ENCODE results near the gene KIN.
"Not testable (repeated sequence)": the region's sequence is repeated elsewhere in the genome, so short reads cannot be mapped to it uniquely, and the experiment has no call there.

The KIN gene, protein sequence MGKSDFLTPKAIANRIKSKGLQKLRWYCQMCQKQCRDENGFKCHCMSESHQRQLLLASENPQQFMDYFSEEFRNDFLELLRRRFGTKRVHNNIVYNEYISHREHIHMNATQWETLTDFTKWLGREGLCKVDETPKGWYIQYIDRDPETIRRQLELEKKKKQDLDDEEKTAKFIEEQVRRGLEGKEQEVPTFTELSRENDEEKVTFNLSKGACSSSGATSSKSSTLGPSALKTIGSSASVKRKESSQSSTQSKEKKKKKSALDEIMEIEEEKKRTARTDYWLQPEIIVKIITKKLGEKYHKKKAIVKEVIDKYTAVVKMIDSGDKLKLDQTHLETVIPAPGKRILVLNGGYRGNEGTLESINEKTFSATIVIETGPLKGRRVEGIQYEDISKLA

DNA sequence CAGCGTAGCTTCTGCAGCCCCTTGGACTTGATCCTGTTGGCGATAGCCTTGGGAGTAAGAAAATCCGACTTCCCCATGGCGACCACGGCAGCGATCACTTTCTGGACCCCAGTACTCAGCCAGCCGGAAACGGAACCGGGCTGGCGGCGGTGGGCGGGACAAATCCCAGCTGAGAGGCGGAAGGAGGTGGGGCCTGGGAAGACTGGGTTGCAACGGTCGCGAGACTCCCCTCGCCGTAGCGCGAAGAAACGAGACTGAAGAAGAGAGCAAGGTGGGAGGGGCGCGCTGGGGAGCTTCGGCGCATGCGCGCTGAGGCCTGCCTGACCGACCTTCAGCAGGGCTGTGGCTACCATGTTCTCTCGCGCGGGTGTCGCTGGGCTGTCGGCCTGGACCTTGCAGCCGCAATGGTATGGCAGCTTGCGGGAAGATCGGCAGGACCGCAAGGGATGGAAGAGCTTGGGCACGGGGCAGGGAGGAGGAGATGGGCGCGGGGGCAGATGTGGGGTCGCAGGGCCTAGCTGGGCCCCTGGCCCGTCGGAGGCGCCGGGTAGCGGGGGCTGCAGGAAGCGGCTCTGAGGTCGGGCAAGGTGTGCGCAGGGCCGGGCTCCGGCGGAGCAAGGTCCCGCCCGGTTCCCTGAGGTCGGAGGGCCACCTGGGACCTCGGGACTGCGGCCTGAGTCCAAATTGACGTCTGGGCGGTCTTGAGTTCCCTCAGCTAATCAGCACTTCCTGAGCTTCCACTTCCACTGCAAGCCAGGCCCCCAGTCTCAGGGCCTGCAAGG lies at the start of gene KIN, which contains the start of gene ATP5F1C:
KIN (minus strand) TSS at position 137 of the 782 bp plus-strand sequence; CDS start at position 77, 60 bp downstream.
ATP5F1C (plus strand) TSS at position 321 of the 782 bp plus-strand sequence; CDS start at position 352, 31 bp downstream.
- peak; percentile 97 for DNase-seq (ENCODE audit: low read depth)

DNA sequence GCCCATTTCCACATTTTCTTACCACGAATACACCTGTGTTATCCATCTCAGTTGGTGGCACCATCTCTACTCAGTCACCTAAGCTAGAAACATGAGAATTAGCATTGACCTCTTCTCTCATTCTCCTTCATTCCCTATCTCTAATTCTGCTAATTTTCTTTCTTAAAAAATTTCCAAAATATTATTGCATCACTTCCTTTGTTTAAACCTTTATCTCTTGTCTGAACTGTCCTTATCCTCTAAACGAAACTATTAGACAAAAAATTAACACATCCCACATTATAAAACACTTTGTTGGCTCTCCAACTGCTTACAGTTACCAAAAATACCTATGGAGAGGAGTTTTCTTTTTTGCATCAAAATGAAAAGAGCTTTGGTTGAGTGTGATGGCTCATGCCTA lies 48.8 kb upstream of the KIN start:
- DNase-seq (ENCODE audit: low read depth), result no peak

DNA sequence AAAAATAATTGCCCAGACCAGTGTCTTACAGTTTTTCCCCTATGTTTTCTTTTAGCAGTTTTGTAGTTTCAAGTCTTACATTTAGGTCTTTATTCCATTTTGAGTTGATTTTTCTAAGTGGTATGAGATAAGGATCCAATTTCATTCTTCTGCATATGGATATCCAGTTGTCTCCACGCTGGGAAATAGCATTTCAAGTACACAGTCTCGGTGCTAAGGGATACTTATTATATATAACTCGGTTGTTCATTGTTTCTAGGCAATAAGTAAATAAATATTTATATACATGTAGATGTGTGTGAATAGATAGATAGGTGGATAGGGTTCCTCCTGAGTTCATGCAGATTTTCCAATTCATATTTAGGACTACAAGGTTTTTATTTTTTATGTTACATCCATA lies 46.5 kb upstream of the KIN start:
- no peak for DNase-seq (ENCODE audit: low read depth)

DNA sequence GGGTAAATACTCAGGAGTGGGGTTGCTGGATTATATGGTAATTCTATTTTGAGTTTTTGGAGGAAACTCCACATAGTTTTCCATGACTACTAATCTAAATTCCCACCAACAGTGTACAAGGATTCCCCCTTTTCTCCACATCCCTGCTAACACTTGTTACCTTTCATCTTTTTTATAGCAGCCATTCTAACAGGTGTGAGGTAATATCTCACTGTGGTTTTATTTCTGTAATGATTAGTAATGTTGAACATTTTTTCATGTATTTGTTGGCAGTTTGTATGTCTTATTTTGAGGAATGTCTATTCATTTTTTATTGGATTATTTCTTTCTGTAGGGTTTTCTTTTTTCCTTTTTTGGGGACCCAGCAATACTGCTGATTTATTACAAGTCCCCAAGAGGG lies 45.4 kb upstream of the KIN start:
- DNase-seq (ENCODE audit: low read depth), result no peak

DNA sequence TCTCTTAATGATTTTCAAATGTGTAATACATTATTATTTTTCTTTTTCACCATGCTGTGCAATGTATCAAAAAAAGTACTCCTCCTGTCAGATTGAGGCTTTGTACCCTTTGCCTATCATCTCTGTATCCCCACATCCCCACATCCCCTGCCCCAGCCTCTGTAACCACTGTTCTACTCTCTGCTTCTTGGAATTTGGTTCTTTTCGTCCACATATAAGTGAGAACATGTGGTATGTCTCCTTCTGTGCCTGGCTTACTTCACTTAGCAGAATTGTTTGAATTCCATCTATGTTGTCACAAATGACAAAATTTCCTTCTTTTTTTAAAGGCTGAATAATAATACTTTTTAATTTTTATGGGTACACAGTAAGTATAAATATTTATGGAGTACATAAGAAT lies 44.3 kb upstream of the KIN start:
- DNase-seq (ENCODE audit: low read depth), result no peak

DNA sequence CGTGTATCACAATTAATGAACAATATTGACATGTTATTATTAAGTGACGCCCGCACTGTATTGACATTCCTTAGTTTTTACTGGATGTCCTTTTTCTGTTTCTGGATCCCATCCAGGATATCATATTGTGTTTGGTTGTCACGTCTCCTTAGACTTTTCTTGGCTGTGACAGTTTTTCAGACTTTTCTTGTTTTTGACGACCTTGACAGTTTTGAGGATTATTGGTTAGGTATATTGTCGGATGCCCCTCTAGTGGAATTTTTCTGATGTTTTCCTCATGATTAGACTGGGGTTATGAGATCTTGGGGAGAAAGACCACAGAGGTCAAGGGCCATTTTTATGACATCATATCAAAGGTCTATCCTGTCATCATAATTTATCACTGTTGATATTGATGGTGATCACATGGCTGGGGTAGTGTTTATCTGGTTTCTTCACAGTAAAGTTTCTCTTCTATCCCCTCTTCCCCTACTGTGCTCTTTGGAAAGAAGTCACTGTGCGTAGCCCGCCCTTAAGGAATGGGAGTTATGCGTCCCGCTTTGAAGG lies 41.6 kb upstream of the KIN start:
- DNase-seq (ENCODE audit: low read depth), result no peak

DNA sequence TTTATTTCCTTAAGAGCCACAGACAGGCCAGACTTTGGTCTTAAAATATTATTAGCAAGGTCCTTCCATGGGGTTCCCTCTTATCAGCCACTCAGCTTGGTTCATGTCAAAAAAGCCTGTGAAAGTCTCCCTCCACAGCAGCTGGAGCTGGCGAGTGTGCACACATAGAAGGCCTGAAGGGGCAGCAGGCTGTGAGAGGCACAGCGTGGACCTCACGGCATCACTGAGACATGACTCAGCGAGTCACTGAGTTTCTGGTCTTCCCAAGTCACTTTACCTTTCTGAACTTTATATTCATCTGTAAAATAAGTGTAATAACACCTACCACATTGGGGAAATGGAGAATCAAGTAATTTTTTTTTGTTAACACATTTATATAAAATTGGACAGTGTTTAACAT lies 39.2 kb upstream of the KIN start:
- no peak for DNase-seq (ENCODE audit: low read depth)

DNA sequence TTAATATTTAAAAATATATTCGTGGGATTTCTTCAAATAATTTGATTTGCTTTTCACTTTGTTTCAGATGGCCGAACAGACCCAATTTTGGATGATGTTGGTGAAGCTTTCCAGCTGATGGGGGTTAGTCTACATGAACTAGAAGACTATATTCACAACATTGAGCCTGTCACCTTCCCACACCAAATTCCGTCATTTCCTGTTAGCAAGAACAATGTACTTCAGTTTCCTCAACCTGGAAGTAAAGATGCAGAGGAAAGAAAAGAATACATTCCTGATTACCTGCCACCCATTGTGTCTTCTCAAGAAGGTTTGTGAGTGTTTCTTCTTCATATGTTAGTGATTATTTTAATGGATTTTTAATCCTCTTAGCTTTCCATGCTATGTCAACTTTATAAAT lies 36.5 kb upstream of the KIN start:
- no peak for DNase-seq (ENCODE audit: low read depth)

DNA sequence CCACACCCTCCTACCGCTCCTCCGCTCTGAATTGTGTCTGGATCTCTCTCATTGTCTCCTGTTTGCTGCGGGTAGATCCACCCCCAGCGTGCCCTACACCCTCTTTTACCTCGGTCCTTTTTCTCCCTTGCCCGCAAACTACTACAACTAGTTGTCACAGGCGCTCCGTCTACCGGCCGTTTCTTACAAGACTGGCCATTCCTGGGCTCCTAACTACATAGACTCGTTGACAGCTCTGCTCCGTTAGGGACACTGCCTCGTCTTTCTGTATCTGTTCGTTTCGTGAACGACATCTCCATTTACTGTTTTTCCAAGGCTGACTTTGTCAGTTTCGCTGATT lies 31.3 kb upstream of the KIN start:
- DNase-seq (ENCODE audit: low read depth), result peak; percentile 20

DNA sequence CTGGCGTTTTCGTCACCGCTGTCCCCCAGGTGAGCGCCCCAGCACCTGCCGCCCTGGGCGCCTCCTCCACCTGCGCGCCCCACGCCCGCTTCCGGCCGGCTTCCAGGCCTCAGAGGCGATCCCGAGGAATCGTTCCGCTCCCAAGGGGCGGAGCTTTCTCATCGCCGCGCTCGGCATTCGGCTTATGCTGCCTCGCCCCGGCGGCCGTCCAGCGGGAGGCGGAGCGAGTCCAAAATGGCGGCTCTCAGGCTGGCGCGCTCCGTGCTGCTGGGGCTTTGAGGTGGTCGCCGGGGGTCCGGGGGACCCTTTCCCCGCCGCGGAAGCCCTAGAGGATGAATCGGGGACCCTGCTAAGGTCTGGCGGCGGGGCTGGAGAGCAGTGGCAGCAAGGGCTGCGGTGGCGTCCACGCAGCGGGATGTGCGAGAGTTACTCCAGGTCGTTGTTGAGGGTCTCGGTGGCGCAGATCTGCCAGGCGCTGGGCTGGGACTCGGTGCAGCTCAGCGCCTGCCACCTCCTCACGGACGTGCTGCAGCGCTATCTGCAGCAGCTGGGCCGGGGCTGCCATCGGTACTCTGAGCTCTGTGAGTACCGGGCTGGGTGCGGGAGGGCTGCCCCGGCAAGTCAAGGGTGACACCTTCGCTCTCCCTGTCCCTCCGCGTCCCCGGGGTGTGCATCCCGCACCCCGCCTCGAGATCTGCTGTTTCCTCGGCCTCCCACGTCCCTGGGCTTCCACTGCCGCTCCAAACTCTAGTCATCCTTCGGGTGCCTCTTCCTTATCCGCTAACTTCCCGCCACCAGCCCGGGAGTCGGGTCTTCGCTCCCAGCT lies 30.7 kb upstream of the KIN start, which contains the start of gene TAF3:
TAF3 (plus strand) TSS at position 211 of the 826 bp plus-strand sequence; CDS start at position 416, 205 bp downstream.
- DNase-seq (ENCODE audit: low read depth), result peak; percentile 92

DNA sequence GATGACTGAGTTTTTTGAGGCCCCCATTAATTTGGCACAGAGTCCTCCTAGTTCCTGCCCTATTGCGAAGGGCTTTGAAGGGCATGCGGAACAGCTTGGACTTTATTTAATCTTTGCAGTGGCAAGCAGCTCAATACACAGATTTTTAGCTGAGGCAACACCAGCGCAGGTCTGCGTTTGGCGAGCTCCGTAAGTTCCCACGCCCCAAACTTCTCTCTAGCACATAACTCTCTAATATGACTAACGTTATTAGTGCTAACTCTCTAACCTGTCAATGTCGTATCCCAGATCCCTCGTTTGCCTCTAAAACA lies 30.1 kb upstream of the KIN start:
- DNase-seq (ENCODE audit: low read depth), result no peak

DNA sequence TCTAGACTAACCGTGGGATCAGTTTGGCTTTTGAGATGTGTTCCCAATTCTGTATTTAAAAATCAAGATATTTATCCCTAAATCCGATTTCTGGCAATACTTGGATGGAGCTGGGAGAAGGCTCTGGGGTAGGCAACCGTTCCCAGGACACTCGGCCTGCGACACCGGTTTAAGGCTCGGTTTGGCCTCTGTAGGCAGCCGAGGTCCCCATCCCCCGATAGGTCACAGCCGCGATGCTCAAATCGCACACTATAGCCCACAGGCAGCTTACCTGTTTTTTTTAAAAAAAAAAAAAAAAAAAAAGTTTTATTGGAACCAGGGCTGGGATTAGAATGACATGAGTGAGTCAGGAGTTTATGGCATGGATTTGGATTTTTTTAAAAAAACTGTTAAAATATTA lies 29.8 kb upstream of the KIN start:
- no peak for DNase-seq (ENCODE audit: low read depth)

DNA sequence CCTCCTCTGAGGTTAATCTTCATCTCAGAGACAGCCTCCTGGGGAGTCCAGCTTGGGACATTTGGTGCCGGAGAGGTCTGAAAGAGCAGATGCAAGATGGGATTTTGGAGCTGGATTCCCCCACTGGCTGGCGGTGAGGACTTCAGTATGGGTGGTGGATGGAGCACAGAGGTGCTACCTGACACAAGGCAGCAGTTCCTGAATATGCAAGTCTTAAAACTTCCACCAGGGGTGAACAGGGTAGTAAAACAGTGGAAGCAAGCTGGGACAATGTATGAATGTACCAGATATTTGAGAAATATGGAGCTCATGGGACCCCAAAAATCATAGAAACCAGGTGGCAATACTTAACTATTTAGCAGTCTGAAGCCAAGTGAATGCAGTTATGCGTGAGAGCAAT lies 25.7 kb upstream of the KIN start:
- no peak for DNase-seq (ENCODE audit: low read depth)

DNA sequence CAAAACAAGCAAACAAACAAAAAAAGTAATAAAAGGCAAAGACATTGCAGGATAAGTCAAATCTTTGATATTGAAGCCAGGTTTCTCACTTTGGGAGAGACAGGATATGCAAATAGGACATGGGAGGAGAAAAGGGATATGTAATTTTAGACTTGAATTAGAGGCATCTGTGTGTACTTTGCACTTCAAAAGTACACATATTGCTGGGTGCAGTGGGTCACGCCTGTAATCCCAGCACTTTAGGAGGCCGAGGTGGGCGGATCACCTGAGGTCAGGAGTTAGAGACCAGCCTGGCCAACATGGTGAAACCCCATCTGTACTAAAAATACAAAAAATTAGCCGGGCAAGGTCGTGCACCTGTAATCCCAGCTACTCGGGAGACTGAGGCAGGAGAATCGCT lies 23.9 kb upstream of the KIN start:
- not testable (repeated sequence) for DNase-seq (ENCODE audit: low read depth)

DNA sequence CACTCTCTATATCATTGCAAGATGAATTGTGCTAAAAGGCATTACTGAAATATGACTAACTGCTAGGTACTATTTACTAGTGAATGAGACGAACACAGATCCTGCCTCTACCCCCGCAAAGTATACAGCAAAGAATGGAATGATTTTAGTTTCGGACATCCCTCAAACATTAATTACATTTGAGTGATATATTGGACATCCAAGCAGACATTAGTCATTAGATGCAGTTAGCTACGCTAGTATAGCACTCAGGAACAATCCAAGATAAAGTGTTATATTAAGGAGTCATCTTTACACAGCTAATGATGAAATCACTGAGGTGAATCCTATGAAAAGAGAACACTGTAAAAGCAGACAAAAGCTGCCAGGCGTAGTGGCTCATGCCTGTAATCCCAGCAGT lies 23.2 kb upstream of the KIN start:
- DNase-seq (ENCODE audit: low read depth), result no peak

DNA sequence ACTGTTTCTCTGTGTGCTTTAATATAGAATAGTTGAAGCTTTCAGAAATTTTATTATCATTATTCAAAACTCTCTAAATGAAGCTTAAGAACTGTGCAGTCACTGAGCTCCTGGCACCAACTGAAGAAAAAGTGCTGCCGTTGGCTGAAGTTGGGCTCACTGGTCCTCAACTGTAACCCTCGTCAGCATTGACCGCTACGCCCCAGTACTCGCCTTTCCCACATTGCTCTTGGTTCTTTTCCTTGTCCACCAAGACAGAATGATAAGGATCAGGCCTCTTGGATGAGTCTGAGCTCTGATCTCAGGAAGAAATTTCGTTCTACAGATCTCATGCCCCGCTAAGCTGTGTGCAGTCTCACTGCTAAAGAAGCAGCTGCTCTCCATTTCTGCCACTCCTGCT lies 22.6 kb upstream of the KIN start:
- no peak for DNase-seq (ENCODE audit: low read depth)

DNA sequence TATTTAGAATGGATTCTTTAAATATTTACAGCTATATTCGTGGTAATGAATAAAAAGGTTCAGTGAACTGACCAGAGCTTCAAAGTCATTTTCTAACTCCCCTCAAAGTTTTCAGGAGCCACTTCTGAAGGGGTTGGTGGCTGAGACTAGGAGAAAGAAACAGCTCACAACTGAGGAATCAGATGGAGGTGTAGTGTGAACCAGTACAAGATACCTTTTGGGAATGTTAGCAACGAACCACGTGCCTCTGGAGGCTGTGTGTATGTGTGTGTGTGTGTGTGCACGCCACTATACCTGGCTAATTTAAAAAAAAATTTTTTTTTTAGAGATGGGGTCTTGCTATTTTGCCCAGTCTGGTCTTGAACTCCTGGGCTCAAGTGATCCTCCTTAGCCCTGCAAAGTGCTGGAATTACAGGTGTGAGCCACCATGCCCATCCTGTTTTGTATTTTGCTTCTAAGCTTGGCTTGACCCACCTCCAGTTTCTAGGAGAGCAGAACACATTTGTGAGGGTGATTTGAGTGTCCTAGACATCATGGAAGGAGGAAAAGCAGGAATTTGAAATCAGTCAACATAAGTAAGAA lies 21.0 kb upstream of the KIN start:
- DNase-seq (ENCODE audit: low read depth), result no peak

DNA sequence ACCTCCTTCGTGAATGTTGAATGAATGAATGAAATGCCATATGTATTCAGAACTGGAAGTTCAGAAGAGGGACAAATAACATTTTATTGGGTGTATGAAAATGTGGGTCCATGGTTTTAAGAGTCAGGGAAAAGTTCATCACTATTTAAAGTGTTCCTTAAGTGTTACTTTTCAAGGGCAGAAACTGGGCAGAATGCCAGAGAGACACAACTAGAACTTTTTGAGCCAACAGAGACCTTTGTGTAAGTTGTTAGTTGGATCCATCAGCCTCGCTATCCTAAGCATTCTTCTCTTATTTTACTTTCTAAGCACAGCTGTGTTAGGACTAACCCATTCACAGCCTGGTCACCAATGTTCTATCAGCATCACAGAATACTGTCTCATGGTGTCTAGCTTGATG lies 16.9 kb upstream of the KIN start:
- DNase-seq (ENCODE audit: low read depth), result no peak

DNA sequence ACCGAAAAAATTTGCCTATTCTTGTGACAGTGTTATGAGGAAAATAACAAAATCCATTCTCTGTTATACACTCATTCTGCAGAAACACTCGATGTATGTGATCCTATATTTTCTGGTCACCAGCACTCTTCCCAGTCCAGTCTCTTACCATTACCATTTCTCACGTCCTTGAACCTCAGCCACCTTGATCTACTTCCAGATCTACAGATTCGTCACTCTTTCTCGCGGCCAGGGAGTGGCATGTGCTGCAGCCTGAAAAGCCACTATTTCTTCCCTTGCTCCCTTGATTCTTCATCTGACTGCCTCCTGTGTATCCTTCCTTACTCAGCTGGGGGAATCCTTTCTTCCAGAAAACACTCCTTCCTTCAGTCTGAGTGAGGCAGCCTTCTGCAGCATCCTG lies 16.4 kb upstream of the KIN start:
- no peak for DNase-seq (ENCODE audit: low read depth)

DNA sequence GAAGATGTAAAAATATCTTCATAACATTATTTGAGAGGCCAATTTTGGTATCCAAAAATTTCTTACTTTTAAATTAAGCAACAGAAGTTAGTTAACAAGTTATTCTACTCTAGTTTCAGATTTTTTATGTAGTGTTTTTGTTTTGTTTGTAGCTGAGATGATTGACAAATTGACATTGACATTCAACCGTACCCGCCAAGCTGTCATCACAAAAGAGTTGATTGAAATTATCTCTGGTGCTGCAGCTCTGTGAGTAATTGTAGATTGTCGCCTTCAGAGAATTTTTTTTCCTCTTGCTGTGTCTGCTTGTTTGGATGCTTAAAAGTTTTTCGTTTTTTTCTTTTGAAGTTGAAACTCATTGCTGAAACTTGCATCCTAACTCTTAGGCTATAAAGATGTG lies 14.8 kb upstream of the KIN start:
- DNase-seq (ENCODE audit: low read depth), result no peak

DNA sequence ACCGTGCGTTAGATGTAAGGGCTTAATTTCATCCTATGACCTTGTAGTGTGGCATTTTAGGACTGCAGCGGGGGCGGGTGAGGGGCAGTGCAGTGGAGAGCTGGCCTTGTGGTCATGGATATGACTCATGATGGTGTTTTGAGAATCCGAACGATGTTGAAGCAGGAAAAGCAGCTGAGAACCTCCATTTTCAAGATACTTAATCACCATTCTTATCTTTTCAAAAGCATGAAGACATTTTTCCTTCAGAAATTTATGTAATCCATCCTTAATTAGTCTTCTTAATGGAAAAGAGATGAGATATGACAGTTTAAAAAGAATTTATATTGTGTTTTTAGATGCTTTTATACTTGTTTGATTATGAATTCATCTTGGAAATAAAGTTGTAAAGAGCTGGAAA lies 9.8 kb upstream of the KIN start:
- no peak for DNase-seq (ENCODE audit: low read depth)

DNA sequence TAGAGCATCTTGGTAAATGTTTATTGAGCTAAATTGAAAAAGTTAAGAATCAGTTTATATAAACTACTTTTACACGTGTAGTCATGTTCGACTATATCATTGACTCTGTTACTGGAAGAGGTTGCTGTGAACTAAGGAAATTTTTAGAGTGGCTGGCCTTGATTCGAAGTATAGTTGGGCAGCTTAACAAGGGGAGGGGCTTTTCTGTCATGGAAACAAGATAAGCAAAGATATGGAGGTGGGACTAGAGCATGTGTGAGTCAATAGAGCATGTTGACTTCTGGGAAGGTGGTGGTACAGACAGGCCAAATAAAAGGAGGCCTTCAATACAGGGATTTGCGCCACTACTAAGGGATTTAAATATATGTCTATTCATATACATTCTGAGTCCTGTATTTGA lies 7.8 kb upstream of the KIN start:
- DNase-seq (ENCODE audit: low read depth), result no peak

Data from activated T-cell treated with anti-CD3 and anti-CD28 coated beads for 24 hours (primary cell).